NCI-H1694 (cell line): Measurements from ENCODE around the gene TLR5.

Source experiments
- DNase-seq: peaks from one replicate; lab custom pipeline; 2025; lab: John Stamatoyannopoulos, UW

TLR5 gene

DNA sequence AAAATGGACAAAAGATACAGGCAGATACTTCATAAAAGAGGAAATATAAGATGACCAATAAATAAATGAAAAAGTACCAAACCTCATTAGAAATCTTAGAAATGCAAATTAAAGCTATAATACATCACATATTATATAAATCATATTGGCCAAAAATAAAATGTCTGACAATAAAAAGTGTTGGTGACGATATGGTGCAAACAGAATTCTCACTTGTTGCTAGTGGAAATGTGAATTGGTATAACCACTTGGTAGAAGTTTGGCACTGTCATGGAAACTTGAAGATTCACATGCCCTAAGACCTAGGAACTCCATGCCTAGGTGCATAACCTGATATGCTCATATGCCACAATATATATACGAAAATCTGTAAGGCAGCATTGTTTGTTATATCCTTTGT is 4.4 kb upstream of the TLR5 start:
- no peak for DNase-seq

DNA sequence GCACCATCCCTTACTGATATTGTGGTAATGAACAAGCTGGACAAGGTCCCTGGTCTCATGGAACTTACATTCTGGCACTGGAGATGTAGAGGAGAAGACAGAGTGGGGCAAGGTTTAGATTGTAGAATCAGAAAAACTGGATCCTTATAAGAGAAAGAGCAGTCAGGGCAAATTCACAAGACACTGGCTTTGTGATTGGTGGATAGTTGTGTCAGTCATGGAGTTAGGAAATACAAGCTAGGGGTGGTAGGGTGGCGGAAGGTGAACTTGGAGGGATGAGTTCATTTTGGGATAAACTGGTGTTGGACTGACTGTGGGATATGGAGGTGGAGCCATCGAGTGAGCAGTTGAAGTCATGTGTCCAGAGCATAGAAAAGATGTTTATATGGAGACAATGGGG is 3.7 kb upstream of the TLR5 start:
- no peak for DNase-seq

GRCh38 chr1:223144914-223145313 is 1.9 kb upstream of the TLR5 start:
- no peak for DNase-seq

DNA sequence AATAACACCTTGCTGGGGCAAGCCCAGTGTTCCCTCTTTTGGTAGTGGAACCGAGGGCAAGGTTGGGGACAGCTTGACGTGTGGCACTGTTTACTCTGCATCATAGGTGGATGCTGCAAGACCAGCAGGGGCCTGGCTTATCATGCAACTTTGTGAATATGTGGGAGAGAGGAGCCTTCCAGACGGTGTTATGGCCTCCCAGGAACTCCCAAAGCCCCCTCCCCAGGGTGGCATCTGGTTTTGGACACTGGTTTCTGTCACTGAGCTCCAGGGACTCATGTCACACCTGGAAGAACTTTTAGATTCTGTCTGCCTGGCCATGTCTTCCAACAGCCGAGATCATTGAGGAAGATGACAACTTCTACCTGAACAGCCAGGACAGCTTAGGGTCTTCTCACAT is 1.4 kb upstream of the TLR5 start:
- DNase-seq: no peak

- DNase-seq: no peak
Measured at GRCh38 chr1:223143537-223144248, 645 bp upstream of the TLR5 start.

DNA sequence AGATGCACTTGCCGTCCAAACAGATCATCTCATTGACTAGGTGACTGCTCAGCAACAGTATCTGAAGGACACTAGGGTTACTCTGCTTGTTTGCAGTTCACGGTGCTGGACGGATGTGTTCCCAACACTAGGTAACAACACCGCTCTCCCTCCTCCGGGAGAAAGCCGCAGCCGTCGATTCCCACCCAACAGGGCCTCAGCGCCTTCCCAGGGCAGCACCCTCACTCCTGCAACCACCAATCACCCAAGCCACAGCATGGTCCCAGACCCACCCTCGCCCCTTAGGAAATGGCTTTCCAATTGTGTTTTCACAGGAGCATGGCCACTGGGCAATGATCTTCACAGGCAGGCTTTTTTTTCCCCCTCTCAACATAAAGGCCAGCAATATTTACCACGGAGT is 779 bp downstream of the TLR5 start:
- DNase-seq: no peak

GRCh38 chr1:223140611-223141405 is 2.2 kb downstream of the TLR5 start:
- no peak for DNase-seq

DNA sequence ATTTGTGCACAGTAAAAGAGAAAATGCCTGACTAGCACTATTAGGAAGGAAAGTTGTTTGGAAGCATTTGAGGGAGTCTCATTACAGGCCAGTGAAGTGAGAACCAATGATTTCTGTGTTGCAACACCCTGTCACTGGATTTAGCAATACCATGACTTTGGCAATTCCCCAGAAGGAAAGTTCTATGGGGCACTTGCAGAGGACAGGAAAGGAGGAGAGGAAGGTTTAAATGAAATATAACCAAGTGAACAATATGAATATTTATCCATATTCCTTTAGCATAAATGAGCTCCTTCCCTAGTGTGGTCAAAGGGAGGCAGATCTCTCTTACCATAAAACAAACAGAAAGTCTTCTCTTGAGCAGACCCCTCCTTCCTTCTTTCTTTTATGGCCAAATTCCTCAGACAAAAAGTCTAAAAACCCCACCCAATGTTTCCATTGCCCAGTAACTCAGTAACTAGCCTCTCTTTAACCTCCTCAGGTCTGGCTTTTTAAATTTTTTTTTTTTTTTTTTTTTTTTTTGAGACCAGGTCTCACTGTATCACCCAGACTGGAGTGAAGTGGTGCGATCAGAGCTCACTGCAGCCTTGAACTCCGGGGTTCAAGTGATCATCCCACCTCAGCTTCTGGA is 5.5 kb downstream of the TLR5 start:
- DNase-seq: no peak

DNA sequence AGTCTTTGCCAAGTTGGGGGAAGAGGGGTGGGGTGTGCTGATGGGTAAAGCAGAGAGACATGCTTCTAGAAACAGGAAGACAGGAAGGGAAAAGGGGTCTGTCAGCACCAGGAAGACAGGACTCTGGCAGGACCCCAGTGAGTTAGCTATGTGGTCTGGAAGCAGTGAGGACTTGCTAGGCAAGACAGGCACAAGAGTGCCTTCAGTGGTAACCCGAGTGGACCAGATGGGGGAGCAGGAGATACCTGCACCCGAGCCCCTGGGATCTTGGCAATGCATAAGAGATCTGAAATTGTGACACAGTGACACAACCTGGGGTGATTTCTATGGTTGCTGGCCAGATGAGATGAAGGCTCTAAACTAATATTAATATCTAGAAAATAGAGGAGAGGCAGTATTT is 7.0 kb downstream of the TLR5 start:
- no peak for DNase-seq

DNA sequence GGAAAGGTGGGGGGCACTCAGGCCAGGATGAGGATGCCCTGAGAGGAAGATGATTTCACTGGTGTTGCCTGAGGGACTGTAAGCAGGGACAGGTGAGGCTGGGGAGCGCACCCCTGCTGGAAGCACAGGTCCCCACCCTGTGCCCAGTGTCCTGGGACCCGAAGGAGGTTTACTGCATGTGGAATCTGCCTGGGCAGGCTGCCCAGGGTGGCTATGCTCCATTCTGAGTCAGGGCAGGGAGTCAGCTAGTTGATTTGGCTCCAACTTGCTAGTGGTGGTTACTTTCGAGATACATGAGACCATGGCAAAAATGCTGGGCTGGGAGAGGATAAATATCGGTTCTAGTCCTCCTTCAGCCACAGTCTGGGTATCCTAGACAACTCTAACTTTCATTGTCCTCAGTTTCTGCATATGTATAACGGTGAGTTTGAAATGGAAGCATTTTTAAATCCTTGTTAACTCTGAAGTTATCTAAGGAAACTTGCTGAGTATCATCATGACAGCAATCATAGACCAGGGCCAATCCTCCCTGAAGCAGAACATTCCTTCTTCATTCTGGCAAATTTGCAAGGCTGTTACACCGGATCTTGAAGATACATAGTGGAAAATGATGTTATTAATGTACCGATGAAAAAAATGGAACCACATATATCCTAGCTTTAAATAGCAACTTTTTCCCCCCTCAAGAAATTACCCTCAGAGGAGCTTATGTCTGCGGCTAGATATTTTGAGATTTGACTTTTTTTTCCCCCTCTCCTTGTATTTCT is 7.7 kb downstream of the TLR5 start:
- no peak for DNase-seq

- DNase-seq: peak; percentile 77
Measured at GRCh38 chr1:223133824-223134435, 9.1 kb downstream of the TLR5 start.

- DNase-seq: no peak
Measured at GRCh38 chr1:223133306-223133823, 9.7 kb downstream of the TLR5 start.

GRCh38 chr1:223129229-223129901 is 13.7 kb downstream of the TLR5 start:
- DNase-seq: no peak

GRCh38 chr1:223126741-223127140 is 16.3 kb downstream of the TLR5 start:
- no peak for DNase-seq

DNA sequence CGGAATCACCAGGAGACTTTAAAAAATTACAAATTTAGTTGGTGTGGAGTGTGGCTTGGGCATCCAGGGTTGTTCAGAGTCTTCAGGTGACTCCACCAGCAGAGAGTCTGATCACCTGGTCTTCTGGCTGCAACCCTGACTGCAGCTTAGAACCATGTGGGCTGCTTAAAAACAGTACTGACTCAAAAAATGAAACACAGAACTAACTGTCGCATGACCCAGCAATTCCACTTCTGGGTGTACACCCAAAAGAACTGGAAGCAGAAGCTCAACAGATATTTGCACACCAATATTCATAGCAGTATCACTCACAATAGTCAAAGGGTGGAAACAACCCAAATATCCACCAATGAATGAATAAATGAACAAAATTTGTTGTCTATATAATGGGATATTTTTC is 17.3 kb downstream of the TLR5 start:
- no peak for DNase-seq

- DNase-seq: no peak
Measured at GRCh38 chr1:223123011-223123610, 19.9 kb downstream of the TLR5 start.

GRCh38 chr1:223118418-223118817 is 24.6 kb downstream of the TLR5 start:
- DNase-seq: no peak

DNA sequence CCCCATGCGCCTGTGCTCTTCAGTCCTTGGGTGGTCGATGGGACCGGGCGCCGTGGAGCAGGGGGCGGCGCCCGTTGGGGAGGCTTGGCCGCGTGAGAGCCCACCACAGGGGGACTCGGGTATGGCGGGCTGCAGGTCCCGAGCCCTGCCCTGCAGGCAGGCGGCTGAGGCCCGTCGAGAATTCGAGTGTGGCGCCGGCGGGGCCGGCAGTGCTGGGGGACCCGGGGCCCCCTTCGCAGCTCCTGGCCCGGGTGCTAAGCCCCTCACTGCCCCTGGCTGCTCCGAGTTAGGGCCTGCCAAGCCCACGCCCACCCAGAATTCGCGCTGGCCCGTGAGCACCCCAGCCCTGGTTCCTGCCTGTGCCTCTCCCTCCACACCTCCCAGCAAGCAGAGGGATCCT is 26.1 kb downstream of the TLR5 start:
- no peak for DNase-seq

GRCh38 chr1:223114871-223115270 is 28.2 kb downstream of the TLR5 start:
- no peak for DNase-seq

- DNase-seq: no peak
Measured at GRCh38 chr1:223110952-223111351, 32.1 kb downstream of the TLR5 start.

GRCh38 chr1:223109581-223110026 is 33.4 kb downstream of the TLR5 start:
- no peak for DNase-seq
